Liver (tissue), 3 donors: Measurements from ENCODE around the gene ME1.

Source experiments
- ATF3 ChIP-seq: IDR thresholded peaks from 2 replicates; pipeline ENCODE4 v1.6.1; 2016; ENCODE audit warnings: antibody characterized with exemption
- CTCF ChIP-seq: fragments of 150-350 bp; IDR thresholded peaks from 2 replicates; pipeline ENCODE4 v1.5.1; 2017; ENCODE audit warnings: improper control_type of control experiment, low read depth, low read length; ENCODE audit not compliant: missing input control
- EGR1 ChIP-seq, 2 donors: IDR thresholded peaks; 2 replicates each; pipeline ENCODE4 v1.6.1; 2016 to 2018; ENCODE audit warnings: antibody characterized with exemption in 2 of 2, low read depth in 2 of 2
- JUND ChIP-seq, 2 donors: IDR thresholded peaks; 2 replicates each; pipeline ENCODE4 v1.6.1; 2016; ENCODE audit warnings: antibody characterized with exemption in 2 of 2
- RAD21 ChIP-seq, 2 donors: IDR thresholded peaks; 2 replicates each; pipeline ENCODE4 v1.6.1; 2016; ENCODE audit warnings: antibody characterized with exemption in 2 of 2, mild to moderate bottlenecking in 2 of 2
- REST ChIP-seq: IDR thresholded peaks from 2 replicates; pipeline ENCODE4 v1.6.1; 2016; ENCODE audit warnings: antibody characterized with exemption, mild to moderate bottlenecking
- RXRA ChIP-seq, 2 donors: IDR thresholded peaks; 2 replicates each; pipeline ENCODE4 v1.6.1; 2017 to 2018; ENCODE audit warnings: antibody characterized with exemption in 2 of 2, mild to moderate bottlenecking in 1 of 2
- donor health status: healthy.
- donor health status: healthy.

GRCh38 chr6:83198486-83199172 lies 232.2 kb downstream of the ME1 start:
- no peak for TF ChIP-seq CTCF
- TF ChIP-seq JUND (IDR thresholded peaks at IDR 0.05) = no peak
- no peak for TF ChIP-seq EGR1 (IDR thresholded peaks at IDR 0.05; ENCODE audit: low read depth in 2 of 2)
- TF ChIP-seq REST = no peak
- no peak for TF ChIP-seq ATF3
- TF ChIP-seq RXRA (IDR thresholded peaks at IDR 0.05) = no peak
- no peak for TF ChIP-seq RAD21 (IDR thresholded peaks at IDR 0.05)
